Fibroblast of lung (primary cell): ENCODE measurements around the gene FADD. TPM values are rescaled to one million over a fixed set of nuclear protein-coding genes. Genes with fewer than 3 reads are reported as not detected.

Experiments used
- DNase-seq, 2 donors: peaks; one replicate each; pipeline versions ENCODE4 v3.0.0 to v3.0.0-alpha.2; 2010; ENCODE audit warnings: low read depth in 2 of 2
- H2AFZ ChIP-seq: 2 replicates; pipeline ENCODE4 v1.5.1; 2012; ENCODE audit warnings: low read length, control low read depth, inconsistent platforms
- H3K27ac ChIP-seq: 2 replicates; pipeline ENCODE4 v1.5.1; 2011; ENCODE audit warnings: low read length, control low read depth; ENCODE audit not compliant: insufficient read depth
- H3K27me3 ChIP-seq: 2 replicates; pipeline ENCODE4 v1.5.1; 2011; ENCODE audit warnings: mild to moderate bottlenecking, low read length; ENCODE audit not compliant: control insufficient read depth, insufficient read depth
- H3K36me3 ChIP-seq: 2 replicates; pipeline ENCODE4 v1.5.1; 2011; ENCODE audit warnings: low read length; ENCODE audit not compliant: control insufficient read depth, insufficient read depth
- H3K4me1 ChIP-seq: 2 replicates; pipeline ENCODE4 v1.5.1; 2011; ENCODE audit warnings: low read length; ENCODE audit not compliant: control insufficient read depth, insufficient read depth; ENCODE audit errors: extremely low read depth
- H3K4me2 ChIP-seq: 2 replicates; pipeline ENCODE4 v1.5.1; 2011; ENCODE audit warnings: low read length, control low read depth; ENCODE audit not compliant: insufficient read depth; ENCODE audit errors: extremely low read depth
- H3K4me3 ChIP-seq, 4 experiments: fragments of 200-600 bp in 1 of 4; sonication (generic) in 1 of 4; replicated peaks in 1 of 4; 2 replicates each; pipeline ENCODE4 v1.5.1; 2011 to 2016; ENCODE audit warnings: low read length in 4 of 4, low read depth in 3 of 4, mild to moderate bottlenecking in 3 of 4, control low read depth in 2 of 4, inconsistent platforms in 1 of 4, mixed read lengths in 1 of 4; ENCODE audit not compliant: insufficient read depth in 1 of 4; ENCODE audit errors: control extremely low read depth in 1 of 4
- H3K79me2 ChIP-seq: 2 replicates; pipeline ENCODE4 v1.5.1; 2012; ENCODE audit warnings: mild to moderate bottlenecking, low read length, inconsistent platforms; ENCODE audit not compliant: control insufficient read depth, insufficient read depth
- H3K9ac ChIP-seq: 2 replicates; pipeline ENCODE4 v1.5.1; 2011; ENCODE audit warnings: mild to moderate bottlenecking, low read length, control low read depth; ENCODE audit not compliant: insufficient read depth
- H3K9me3 ChIP-seq: 2 replicates; pipeline ENCODE4 v1.5.1; 2012; ENCODE audit warnings: low read depth, low read length; ENCODE audit not compliant: control insufficient read depth, insufficient read depth
- H4K20me1 ChIP-seq: 2 replicates; pipeline ENCODE4 v1.5.1; 2011; ENCODE audit warnings: low read length; ENCODE audit not compliant: control insufficient read depth, insufficient read depth; ENCODE audit errors: extremely low read depth
- CTCF ChIP-seq, 2 donors: IDR thresholded peaks in 1 of 2; conservative IDR thresholded peaks in 1 of 2; 1 replicate in 1 of 2; 2 replicates in 1 of 2; pipeline ENCODE4 v1.5.1; 2011 to 2012; ENCODE audit warnings: low read length in 2 of 2, control low read depth in 1 of 2, inconsistent platforms in 1 of 2, low read depth in 1 of 2, mild to moderate bottlenecking in 1 of 2
- EZH2 ChIP-seq: IDR thresholded peaks from 2 replicates; pipeline ENCODE4 v1.5.1; 2012; ENCODE audit warnings: low read length, control low read depth, mild to moderate bottlenecking; ENCODE audit errors: missing control alignments
- polyA plus RNA-seq, 2 donors: library from polyadenylated mRNA; depleted of rRNA in 1 of 2; stranded (reverse) in 1 of 2; unstranded in 1 of 2; fragments of >200 nt; gene quantifications; 2 replicates each; pipeline ENCODE4 v1.2.1, GENCODE V29; 2011 to 2012; ENCODE audit warnings: missing spikeins in 1 of 2
- total RNA-seq: library from RNA; depleted of rRNA; stranded (reverse); fragments of >200 nt; gene quantifications from 2 replicates; pipeline ENCODE4 v1.2.1, GENCODE V29; 2014

The FADD gene
- total and polyA plus RNA-seq, 2 donors (not counting 1 experiment from before 2014, with no cell fraction given) = 26.3 to 32.0 TPM

GRCh38 chr11:70186420-70186819 is 16.7 kb upstream of the FADD start:
- Histone ChIP-seq H3K4me1 (no peaks in the 10 kb centered on the region), H3K4me3 (no peak overlapping the region), H3K36me3 (no peaks in the 10 kb centered on the region), H3K4me2 (no peak overlapping the region), H3K9me3 (no peaks in the 10 kb centered on the region), H3K27me3 (no peaks in the 10 kb centered on the region), H3K79me2 (no peaks in the 10 kb centered on the region), H4K20me1 (no peaks in the 10 kb centered on the region), H3K27ac (no peak overlapping the region), H2AFZ (no peak overlapping the region), H3K9ac (no peak overlapping the region)
- TF ChIP-seq EZH2 (no peak), CTCF (conservative IDR thresholded peaks at IDR 0.05 in 1 of 2, IDR thresholded peaks at IDR 0.05 in 1 of 2; ENCODE audit: low read depth in 1 of 2, low read length in 2 of 2) (no peak)
- no peak for DNase-seq

GRCh38 chr11:70186936-70187335 is 16.2 kb upstream of the FADD start:
- Histone ChIP-seq H4K20me1 (no peaks in the 10 kb centered on the region), H3K9ac (no peak overlapping the region), H3K27me3 (no peaks in the 10 kb centered on the region), H3K27ac (no peak overlapping the region), H3K4me2 (no peak overlapping the region), H2AFZ (no peak overlapping the region), H3K79me2 (no peaks in the 10 kb centered on the region), H3K36me3 (no peaks in the 10 kb centered on the region), H3K9me3 (no peaks in the 10 kb centered on the region), H3K4me3 (no peak overlapping the region), H3K4me1 (no peaks in the 10 kb centered on the region)
- no peak for DNase-seq
- no peak for TF ChIP-seq EZH2
- TF ChIP-seq CTCF (conservative IDR thresholded peaks at IDR 0.05 in 1 of 2, IDR thresholded peaks at IDR 0.05 in 1 of 2; ENCODE audit: low read depth in 1 of 2, low read length in 2 of 2) = no peak

GRCh38 chr11:70187771-70188170 is 15.3 kb upstream of the FADD start:
- Histone ChIP-seq H4K20me1 (no peaks in the 10 kb centered on the region), H3K36me3 (no peaks in the 10 kb centered on the region), H3K4me2 (no peak overlapping the region), H3K4me1 (no peaks in the 10 kb centered on the region), H3K9ac (no peak overlapping the region), H3K27ac (no peak overlapping the region), H3K27me3 (no peaks in the 10 kb centered on the region), H2AFZ (no peak overlapping the region), H3K4me3 (no peak overlapping the region), H3K9me3 (no peaks in the 10 kb centered on the region), H3K79me2 (no peaks in the 10 kb centered on the region)
- no peak for DNase-seq
- TF ChIP-seq EZH2 = no peak
- no peak for TF ChIP-seq CTCF (conservative IDR thresholded peaks at IDR 0.05 in 1 of 2, IDR thresholded peaks at IDR 0.05 in 1 of 2; ENCODE audit: low read depth in 1 of 2, low read length in 2 of 2)
